Measurements from ENCODE around the gene INO80.

The INO80 gene

DNA sequence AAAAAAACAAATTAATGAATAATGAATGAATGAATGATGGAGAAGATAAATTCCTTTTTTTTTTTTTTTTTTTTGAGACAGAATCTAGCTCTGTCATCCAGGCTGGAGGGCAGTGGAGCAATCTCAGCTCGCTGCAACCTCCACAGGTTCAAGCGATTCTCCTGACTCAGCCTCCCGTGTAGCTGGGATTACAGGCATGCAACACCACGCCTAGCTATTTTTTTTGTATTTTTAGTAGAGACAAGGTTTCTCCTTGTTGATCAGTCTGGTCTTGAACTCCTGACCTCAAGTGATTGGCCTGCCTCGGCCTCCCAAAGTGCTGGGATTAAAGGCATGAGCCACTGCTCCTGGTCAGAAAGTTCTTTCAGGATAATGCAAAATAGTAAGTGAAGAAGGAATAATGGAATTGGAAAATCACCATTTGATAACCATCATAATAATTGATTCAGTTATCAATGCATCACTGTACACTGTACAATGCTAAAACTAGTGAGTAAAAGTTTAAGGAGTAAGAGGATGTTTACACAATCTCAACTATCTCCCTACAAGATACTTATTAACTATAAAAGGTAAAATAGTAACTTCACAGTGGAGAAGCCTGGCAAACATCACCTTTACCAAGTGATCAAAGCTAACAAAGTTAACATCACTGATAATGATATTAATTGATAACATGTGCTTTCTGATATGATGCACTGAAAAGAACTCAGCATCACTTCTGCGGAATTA is 12.3 kb upstream of the INO80 start:
- DNase-seq (ENCODE audit: low read depth) = no peak
- H3K4me3 ChIP-seq (ENCODE audit: control insufficient read depth, low read depth, low read length) = no peak overlapping the region
- TF ChIP-seq, protein P1, sequence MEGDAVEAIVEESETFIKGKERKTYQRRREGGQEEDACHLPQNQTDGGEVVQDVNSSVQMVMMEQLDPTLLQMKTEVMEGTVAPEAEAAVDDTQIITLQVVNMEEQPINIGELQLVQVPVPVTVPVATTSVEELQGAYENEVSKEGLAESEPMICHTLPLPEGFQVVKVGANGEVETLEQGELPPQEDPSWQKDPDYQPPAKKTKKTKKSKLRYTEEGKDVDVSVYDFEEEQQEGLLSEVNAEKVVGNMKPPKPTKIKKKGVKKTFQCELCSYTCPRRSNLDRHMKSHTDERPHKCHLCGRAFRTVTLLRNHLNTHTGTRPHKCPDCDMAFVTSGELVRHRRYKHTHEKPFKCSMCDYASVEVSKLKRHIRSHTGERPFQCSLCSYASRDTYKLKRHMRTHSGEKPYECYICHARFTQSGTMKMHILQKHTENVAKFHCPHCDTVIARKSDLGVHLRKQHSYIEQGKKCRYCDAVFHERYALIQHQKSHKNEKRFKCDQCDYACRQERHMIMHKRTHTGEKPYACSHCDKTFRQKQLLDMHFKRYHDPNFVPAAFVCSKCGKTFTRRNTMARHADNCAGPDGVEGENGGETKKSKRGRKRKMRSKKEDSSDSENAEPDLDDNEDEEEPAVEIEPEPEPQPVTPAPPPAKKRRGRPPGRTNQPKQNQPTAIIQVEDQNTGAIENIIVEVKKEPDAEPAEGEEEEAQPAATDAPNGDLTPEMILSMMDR (IDR thresholded peaks at IDR 0.05; ENCODE audit: control insufficient read depth, insufficient read depth, low read depth, low read length, missing control alignments) = no peak

DNA sequence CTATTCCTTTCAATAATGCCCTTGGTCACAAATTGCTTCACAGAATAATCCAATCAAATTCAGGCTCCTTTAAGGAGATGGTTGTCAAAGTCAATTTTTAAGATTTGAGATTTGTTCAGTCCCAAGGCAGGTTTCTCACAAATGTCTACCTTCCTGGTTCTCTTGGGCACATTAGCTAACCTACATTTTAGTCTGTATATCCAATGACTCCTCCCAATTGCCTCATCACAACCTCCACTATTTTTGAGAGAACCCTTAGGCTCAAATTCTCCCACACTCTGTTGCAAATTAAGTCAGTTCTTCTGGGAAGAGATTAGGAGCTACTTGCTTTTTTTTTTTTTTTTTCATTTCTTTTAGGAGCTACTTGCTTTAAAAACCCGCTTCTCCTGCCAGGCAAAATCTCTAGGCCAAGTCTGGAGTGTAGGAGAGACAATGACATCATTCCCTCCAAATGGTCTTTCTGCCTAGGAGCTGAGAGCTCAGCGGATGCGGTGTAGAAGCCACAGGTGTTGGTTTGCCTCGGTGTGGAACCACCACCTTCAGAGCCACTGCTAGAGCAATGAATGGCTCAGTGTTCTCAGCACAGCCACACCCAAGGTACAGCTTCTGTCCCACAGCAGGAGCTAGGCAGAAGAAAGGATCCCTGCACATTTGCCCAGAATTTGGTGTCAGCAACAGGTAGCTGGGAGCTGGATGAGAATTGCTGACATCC is 10.0 kb upstream of the INO80 start:
- H3K4me3 ChIP-seq (ENCODE audit: control insufficient read depth, low read depth, low read length) = no peak overlapping the region
- DNase-seq (ENCODE audit: low read depth) = no peak
- TF ChIP-seq, protein P1 (IDR thresholded peaks at IDR 0.05; ENCODE audit: control insufficient read depth, insufficient read depth, low read depth, low read length, missing control alignments) = no peak

DNA sequence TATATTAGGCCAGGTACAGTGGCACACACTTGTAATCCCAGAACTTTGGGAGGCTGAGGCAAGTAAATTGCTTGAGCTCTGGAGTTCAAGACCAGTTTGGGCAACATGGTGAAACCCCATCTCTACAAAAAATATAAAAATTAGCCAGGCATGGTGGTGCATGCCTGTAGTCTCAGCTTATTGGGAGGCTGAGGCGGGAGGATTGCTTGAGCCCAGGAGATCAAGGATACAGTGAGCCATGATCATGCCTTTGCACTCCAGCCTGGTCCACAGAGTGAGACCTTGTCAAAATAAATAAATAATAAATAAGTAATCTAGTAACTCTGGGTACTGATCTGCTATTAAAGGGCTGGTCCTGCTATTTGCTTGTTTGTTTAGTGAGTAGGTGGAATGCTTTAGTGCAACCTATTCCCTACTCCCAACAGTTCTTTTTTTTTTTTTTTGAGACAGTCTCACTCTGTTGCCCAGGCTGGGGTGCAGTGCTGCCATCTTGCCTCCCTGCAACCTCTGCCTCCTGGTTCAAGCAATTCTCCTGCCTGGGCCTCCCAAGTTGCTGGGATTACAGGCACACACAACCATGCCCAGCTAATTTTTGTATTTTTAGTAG is 9.1 kb upstream of the INO80 start:
- H3K4me3 ChIP-seq (ENCODE audit: control insufficient read depth, low read depth, low read length) = no peak overlapping the region
- TF ChIP-seq, protein P1 (IDR thresholded peaks at IDR 0.05; ENCODE audit: control insufficient read depth, insufficient read depth, low read depth, low read length, missing control alignments) = no peak
- DNase-seq (ENCODE audit: low read depth) = no peak

DNA sequence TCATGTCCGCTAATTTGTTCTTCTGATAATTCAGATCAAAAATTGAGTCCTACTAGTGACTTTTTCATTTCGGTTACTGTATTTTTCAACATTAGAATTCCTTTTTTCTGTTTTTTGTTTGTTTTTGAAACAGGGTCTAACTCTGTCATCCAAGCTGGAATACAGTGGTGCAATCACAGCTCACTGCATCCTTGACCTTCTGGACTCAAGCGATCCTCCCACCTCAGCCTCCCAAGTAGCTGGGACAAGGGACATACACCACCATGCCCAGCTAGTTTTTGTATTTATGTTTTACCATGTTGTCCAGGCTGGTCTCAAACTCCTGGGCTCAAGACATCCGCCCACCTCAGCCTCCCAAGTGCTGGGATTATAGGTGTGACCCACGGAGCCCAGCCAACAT is 8.0 kb upstream of the INO80 start:
- TF ChIP-seq, protein P1 (IDR thresholded peaks at IDR 0.05; ENCODE audit: control insufficient read depth, insufficient read depth, low read depth, low read length, missing control alignments) = no peak
- H3K4me3 ChIP-seq (ENCODE audit: control insufficient read depth, low read depth, low read length) = no peak overlapping the region
- DNase-seq (ENCODE audit: low read depth) = no peak

DNA sequence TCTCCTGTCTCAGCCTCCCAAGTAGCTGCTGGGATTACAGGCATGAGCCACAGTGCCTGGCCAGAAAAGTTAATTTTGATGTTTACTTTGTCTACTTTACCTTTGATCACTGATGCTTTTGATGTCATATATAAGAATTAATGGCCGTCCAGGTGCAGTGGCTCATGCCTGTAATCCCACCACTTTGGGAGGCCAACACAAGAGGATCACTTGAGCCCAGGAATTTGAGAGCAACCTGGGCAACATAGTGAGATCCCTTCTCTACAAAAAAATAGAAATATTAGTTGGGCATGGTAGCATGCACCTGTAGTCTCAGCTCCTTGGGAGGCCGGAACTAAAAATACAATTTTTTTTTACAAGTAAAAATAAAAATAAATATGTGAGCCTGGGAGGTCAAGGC is 6.8 kb upstream of the INO80 start:
- H3K4me3 ChIP-seq (ENCODE audit: control insufficient read depth, low read depth, low read length) = no peak overlapping the region
- TF ChIP-seq, protein P1 (IDR thresholded peaks at IDR 0.05; ENCODE audit: control insufficient read depth, insufficient read depth, low read depth, low read length, missing control alignments) = no peak
- no peak for DNase-seq (ENCODE audit: low read depth)

DNA sequence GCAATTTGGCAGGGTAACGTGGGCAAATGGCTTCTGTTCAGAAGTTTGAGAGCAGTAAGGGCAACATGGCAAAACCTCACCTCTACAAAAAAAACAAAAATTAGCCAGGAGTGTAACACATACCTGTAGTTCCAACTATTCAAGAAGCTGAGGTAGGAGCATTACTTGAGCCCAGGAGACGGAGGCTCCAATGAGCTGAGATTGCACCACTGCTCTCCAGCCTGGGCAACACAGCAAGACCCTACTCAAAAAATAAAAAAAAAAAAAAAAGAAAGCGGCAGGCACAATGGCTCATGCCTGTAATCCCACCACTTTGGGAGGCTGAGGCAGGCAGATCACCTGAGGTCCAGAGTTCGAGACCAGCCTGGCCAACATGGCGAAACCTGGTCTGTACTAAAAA is 5.9 kb upstream of the INO80 start:
- no peak for DNase-seq (ENCODE audit: low read depth)
- H3K4me3 ChIP-seq (ENCODE audit: control insufficient read depth, low read depth, low read length) = no peak overlapping the region
- TF ChIP-seq, protein P1 (IDR thresholded peaks at IDR 0.05; ENCODE audit: control insufficient read depth, insufficient read depth, low read depth, low read length, missing control alignments) = no peak

Measured in AG09309 (cell line).